GM10847 (cell line): ENCODE data around the gene NHERF1.

Source experiments
- POLR2A ChIP-seq: IDR thresholded peaks from 2 replicates; pipeline ENCODE4 v1.6.1; 2011; ENCODE audit not compliant: insufficient read length; ENCODE audit errors: extremely low read depth

Gene NHERF1

GRCh38 chr17:74814453-74814852, 66.0 kb downstream of the NHERF1 start:
- no peak for TF ChIP-seq POLR2A

DNA sequence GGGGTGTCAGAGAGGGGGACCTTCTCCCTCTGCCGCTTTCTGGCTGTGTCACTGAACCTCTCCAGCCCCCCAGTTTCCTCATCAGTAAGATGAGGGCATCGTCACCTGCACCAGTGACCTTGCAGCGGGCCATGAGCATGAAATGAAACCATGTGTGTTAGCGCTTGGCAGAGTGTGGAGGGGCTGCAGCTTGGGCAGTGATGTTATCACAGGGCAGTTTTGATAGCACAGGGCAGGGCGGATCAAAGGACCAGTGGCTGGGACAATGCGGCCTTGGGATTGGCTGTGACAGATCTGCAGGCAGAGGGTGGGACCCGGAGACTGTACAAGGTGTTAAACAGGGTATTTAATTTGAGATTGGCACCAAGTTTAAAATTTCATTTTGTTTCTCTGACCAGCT, 66.6 kb downstream of the NHERF1 start:
- no peak for TF ChIP-seq POLR2A

- no peak for TF ChIP-seq POLR2A
Measured at GRCh38 chr17:74815550-74816370, 67.3 kb downstream of the NHERF1 start.

- TF ChIP-seq POLR2A = no peak
Measured at GRCh38 chr17:74816905-74817620, 68.6 kb downstream of the NHERF1 start.

DNA sequence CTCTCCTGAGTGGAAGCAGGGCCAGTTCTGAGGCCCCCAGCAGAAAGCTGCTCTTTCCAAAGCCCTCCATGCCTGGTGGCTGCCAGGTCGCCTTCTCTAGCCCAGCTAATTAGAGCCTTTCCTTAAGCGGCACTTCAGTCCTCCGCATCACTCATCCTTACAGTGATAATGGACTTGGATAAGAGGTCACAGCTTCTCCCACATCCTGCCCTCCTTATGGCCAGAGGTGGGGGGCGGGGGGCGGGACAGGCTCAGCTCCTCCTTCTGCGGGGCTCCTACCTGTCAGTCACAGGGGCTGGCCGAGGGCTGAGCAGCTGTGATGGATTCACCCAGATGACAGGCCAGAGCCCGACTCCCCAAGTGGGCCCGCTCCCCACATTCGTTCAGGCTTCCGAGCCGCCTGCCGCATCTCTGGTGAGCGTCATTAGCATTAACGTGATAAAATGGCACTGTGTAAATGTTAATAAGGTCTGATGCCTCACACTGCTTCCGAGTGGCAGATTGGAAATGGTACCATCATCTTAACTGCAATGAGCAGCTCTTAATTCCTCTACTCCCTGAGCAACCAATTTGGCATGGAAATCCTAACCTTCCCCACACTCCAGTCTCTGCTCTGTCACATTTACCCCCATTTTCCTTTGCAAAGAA, 70.0 kb downstream of the NHERF1 start:
- no peak for TF ChIP-seq POLR2A
